ENCODE measurements around the gene CCL21.
A peak's percentile ranks its signal among the peaks of the same experiment; 100 is the strongest.

CCL21 gene

GRCh38 chr9:34674440-34674839, 35.5 kb downstream of the CCL21 start:
- peaks cover 5 to 9% of the 10 kb centered on the region in 2 donors for H3K36me3 ChIP-seq (ENCODE audit: control insufficient read depth in 2 of 2, insufficient read depth in 2 of 2, low read length in 2 of 2)
- no peak overlapping the region for H3K4me3 ChIP-seq (ENCODE audit: low read length in 2 of 2)
- no peaks in the 10 kb centered on the region for H3K27me3 ChIP-seq (ENCODE audit: control insufficient read depth in 1 of 2, insufficient read depth in 2 of 2, low read length in 2 of 2)
- H3K27ac ChIP-seq (ENCODE audit: low read length), result no peak overlapping the region
- H3K4me1 ChIP-seq (ENCODE audit: control insufficient read depth, insufficient read depth, low read length), result no peaks in the 10 kb centered on the region
- H3K9ac ChIP-seq (ENCODE audit: low read length in 2 of 2), result no peak overlapping the region
- H3K9me3 ChIP-seq (ENCODE audit: control insufficient read depth in 2 of 2, low read length in 2 of 2), result peaks cover 0 to 3% of the 10 kb centered on the region in 2 donors

GRCh38 chr9:34671307-34671706, 38.6 kb downstream of the CCL21 start:
- Histone ChIP-seq H3K27me3 (ENCODE audit: control insufficient read depth in 1 of 2, insufficient read depth in 2 of 2, low read length in 2 of 2) (no peaks in the 10 kb centered on the region), H3K4me1 (ENCODE audit: control insufficient read depth, insufficient read depth, low read length) (peaks cover 16% of the 10 kb centered on the region), H3K36me3 (ENCODE audit: control insufficient read depth in 2 of 2, insufficient read depth in 2 of 2, low read length in 2 of 2) (peaks cover 5 to 19% of the 10 kb centered on the region in 2 donors), H3K4me3 (ENCODE audit: low read length in 2 of 2) (no peak overlapping the region), H3K9ac (ENCODE audit: low read length in 2 of 2) (no peak overlapping the region), H3K9me3 (ENCODE audit: control insufficient read depth in 2 of 2, low read length in 2 of 2) (peaks cover 0 to 3% of the 10 kb centered on the region in 2 donors), H3K27ac (ENCODE audit: low read length) (no peak overlapping the region)

GRCh38 chr9:34669809-34670562, 40.0 kb downstream of the CCL21 start:
- no peak overlapping the region for H3K27ac ChIP-seq (ENCODE audit: low read length)
- H3K36me3 ChIP-seq (ENCODE audit: control insufficient read depth in 2 of 2, insufficient read depth in 2 of 2, low read length in 2 of 2), result peaks cover 5 to 19% of the 10 kb centered on the region in 2 donors
- H3K4me3 ChIP-seq (ENCODE audit: low read length in 2 of 2), result no peak overlapping the region
- H3K4me1 ChIP-seq (ENCODE audit: control insufficient read depth, insufficient read depth, low read length), result peaks cover 18% of the 10 kb centered on the region
- H3K27me3 ChIP-seq (ENCODE audit: control insufficient read depth in 1 of 2, insufficient read depth in 2 of 2, low read length in 2 of 2), result no peaks in the 10 kb centered on the region
- H3K9me3 ChIP-seq (ENCODE audit: control insufficient read depth in 2 of 2, low read length in 2 of 2), result peaks cover 0 to 3% of the 10 kb centered on the region in 2 donors
- no peak overlapping the region for H3K9ac ChIP-seq (ENCODE audit: low read length in 2 of 2)

GRCh38 chr9:34665381-34666250, 44.3 kb downstream of the CCL21 start:
- H3K4me1 ChIP-seq (ENCODE audit: control insufficient read depth, insufficient read depth, low read length), result peaks cover 33% of the 10 kb centered on the region
- H3K27ac ChIP-seq (ENCODE audit: low read length), result peak overlapping the region; percentile 99
- peak overlapping the region; percentile 92 for H3K4me3 ChIP-seq (ENCODE audit: low read length in 2 of 2)
- H3K9me3 ChIP-seq (ENCODE audit: control insufficient read depth in 2 of 2, low read length in 2 of 2), result peaks cover 0 to 3% of the 10 kb centered on the region in 2 donors
- H3K27me3 ChIP-seq (ENCODE audit: control insufficient read depth in 1 of 2, insufficient read depth in 2 of 2, low read length in 2 of 2), result no peaks in the 10 kb centered on the region
- peaks cover 9 to 28% of the 10 kb centered on the region in 2 donors for H3K36me3 ChIP-seq (ENCODE audit: control insufficient read depth in 2 of 2, insufficient read depth in 2 of 2, low read length in 2 of 2)
- H3K9ac ChIP-seq (ENCODE audit: low read length in 2 of 2), result peak overlapping the region; percentile 94 to 99

GRCh38 chr9:34665067-34665380, 44.9 kb downstream of the CCL21 start:
- no peaks in the 10 kb centered on the region for H3K27me3 ChIP-seq (ENCODE audit: control insufficient read depth in 1 of 2, insufficient read depth in 2 of 2, low read length in 2 of 2)
- H3K9ac ChIP-seq (ENCODE audit: low read length in 2 of 2), result peak overlapping the region; percentile 42 to 71

GRCh38 chr9:34664281-34665066, 45.5 kb downstream of the CCL21 start:
- Histone ChIP-seq H3K4me1 (ENCODE audit: control insufficient read depth, insufficient read depth, low read length) (peaks cover 33% of the 10 kb centered on the region), H3K36me3 (ENCODE audit: control insufficient read depth in 2 of 2, insufficient read depth in 2 of 2, low read length in 2 of 2) (peaks cover 9 to 30% of the 10 kb centered on the region in 2 donors), H3K27me3 (ENCODE audit: control insufficient read depth in 1 of 2, insufficient read depth in 2 of 2, low read length in 2 of 2) (no peaks in the 10 kb centered on the region), H3K4me3 (ENCODE audit: low read length in 2 of 2) (peak overlapping the region; percentile 53 to 74), H3K27ac (ENCODE audit: low read length) (peak overlapping the region; percentile 82), H3K9ac (ENCODE audit: low read length in 2 of 2) (peak overlapping the region; percentile 42 to 71), H3K9me3 (ENCODE audit: control insufficient read depth in 2 of 2, low read length in 2 of 2) (peaks cover 0 to under 1% of the 10 kb centered on the region in 2 donors)

More at GRCh38 chr9:34665067-34665380, 44.9 kb downstream of the CCL21 start:
- peaks cover 0 to 3% of the 10 kb centered on the region in 2 donors for H3K9me3 ChIP-seq (ENCODE audit: control insufficient read depth in 2 of 2, low read length in 2 of 2)
- H3K27ac ChIP-seq (ENCODE audit: low read length), result peak overlapping the region; percentile 82
- H3K4me3 ChIP-seq (ENCODE audit: low read length in 2 of 2), result peak overlapping the region; percentile 53 to 74
- peaks cover 14 to 32% of the 10 kb centered on the region in 2 donors for H3K36me3 ChIP-seq (ENCODE audit: control insufficient read depth in 2 of 2, insufficient read depth in 2 of 2, low read length in 2 of 2)
- peaks cover 33% of the 10 kb centered on the region for H3K4me1 ChIP-seq (ENCODE audit: control insufficient read depth, insufficient read depth, low read length)

- H3K27ac ChIP-seq (ENCODE audit: low read length), result no peak overlapping the region
Measured at GRCh38 chr9:34663303-34663605, 46.7 kb downstream of the CCL21 start.

GRCh38 chr9:34662526-34663302, 47.2 kb downstream of the CCL21 start, which contains the start of gene CCL27:
TSS of gene CCL27 (minus strand) at chr9:34662657. CDS start at chr9:34662633, 24 bp downstream.
- Histone ChIP-seq H3K27ac (ENCODE audit: low read length) (no peak within 1 kb of the TSS), H3K9me3 (ENCODE audit: control insufficient read depth in 2 of 2, low read length in 2 of 2) (no peaks in the 10 kb centered on the region), H3K27me3 (ENCODE audit: control insufficient read depth in 1 of 2, insufficient read depth in 2 of 2, low read length in 2 of 2) (no peaks in the 10 kb centered on the region), H3K9ac (ENCODE audit: low read length in 2 of 2) (no peak within 1 kb of the TSS), H3K4me1 (ENCODE audit: control insufficient read depth, insufficient read depth, low read length) (peaks cover 30% of the 10 kb centered on the region), H3K36me3 (ENCODE audit: control insufficient read depth in 2 of 2, insufficient read depth in 2 of 2, low read length in 2 of 2) (peaks cover 9 to 19% of the 10 kb centered on the region in 2 donors), H3K4me3 (ENCODE audit: low read length in 2 of 2) (no peak within 1 kb of the TSS)

More at GRCh38 chr9:34663303-34663605, 46.7 kb downstream of the CCL21 start:
- no peaks in the 10 kb centered on the region for H3K9me3 ChIP-seq (ENCODE audit: control insufficient read depth in 2 of 2, low read length in 2 of 2)
- H3K4me1 ChIP-seq (ENCODE audit: control insufficient read depth, insufficient read depth, low read length), result peaks cover 33% of the 10 kb centered on the region
- H3K4me3 ChIP-seq (ENCODE audit: low read length in 2 of 2), result no peak overlapping the region
- no peak overlapping the region for H3K9ac ChIP-seq (ENCODE audit: low read length in 2 of 2)
- H3K27me3 ChIP-seq (ENCODE audit: control insufficient read depth in 1 of 2, insufficient read depth in 2 of 2, low read length in 2 of 2), result no peaks in the 10 kb centered on the region
- peaks cover 9 to 24% of the 10 kb centered on the region in 2 donors for H3K36me3 ChIP-seq (ENCODE audit: control insufficient read depth in 2 of 2, insufficient read depth in 2 of 2, low read length in 2 of 2)

GRCh38 chr9:34659592-34660253, 50.2 kb downstream of the CCL21 start:
- H3K9ac ChIP-seq (ENCODE audit: low read length in 2 of 2), result no peak overlapping the region
- H3K9me3 ChIP-seq (ENCODE audit: control insufficient read depth in 2 of 2, low read length in 2 of 2), result no peaks in the 10 kb centered on the region
- H3K27ac ChIP-seq (ENCODE audit: low read length), result no peak overlapping the region
- H3K4me1 ChIP-seq (ENCODE audit: control insufficient read depth, insufficient read depth, low read length), result peaks cover 24% of the 10 kb centered on the region
- peaks cover 9 to 17% of the 10 kb centered on the region in 2 donors for H3K36me3 ChIP-seq (ENCODE audit: control insufficient read depth in 2 of 2, insufficient read depth in 2 of 2, low read length in 2 of 2)
- H3K27me3 ChIP-seq (ENCODE audit: control insufficient read depth in 1 of 2, insufficient read depth in 2 of 2, low read length in 2 of 2), result no peaks in the 10 kb centered on the region
- no peak overlapping the region for H3K4me3 ChIP-seq (ENCODE audit: low read length in 2 of 2)
